PFSK-1 (cell line): Measurements from ENCODE around the gene PITPNM1.

Experiments used
- POLR2AphosphoS5 ChIP-seq: IDR thresholded peaks from 2 replicates; pipeline ENCODE4 v1.6.1; 2012; ENCODE audit warnings: low read depth, mild to moderate bottlenecking, control low read depth, low read length, moderate library complexity
- SIN3A ChIP-seq: IDR thresholded peaks from 2 replicates; pipeline ENCODE4 v1.6.1; 2012; ENCODE audit warnings: mild to moderate bottlenecking, low read length, moderate library complexity, borderline replicate concordance; ENCODE audit not compliant: insufficient read depth
- TF ChIP-seq, protein P1 (sequence below), 2 experiments: IDR thresholded peaks; 2 replicates each; pipeline versions ENCODE4 v1.6.1 to v1.8.0; 2011 to 2012; ENCODE audit warnings: low read depth in 2 of 2, low read length in 2 of 2, control low read depth in 1 of 2, inconsistent platforms in 1 of 2, mild to moderate bottlenecking in 1 of 2, moderate library complexity in 1 of 2; ENCODE audit not compliant: insufficient read depth in 1 of 2

DNA sequence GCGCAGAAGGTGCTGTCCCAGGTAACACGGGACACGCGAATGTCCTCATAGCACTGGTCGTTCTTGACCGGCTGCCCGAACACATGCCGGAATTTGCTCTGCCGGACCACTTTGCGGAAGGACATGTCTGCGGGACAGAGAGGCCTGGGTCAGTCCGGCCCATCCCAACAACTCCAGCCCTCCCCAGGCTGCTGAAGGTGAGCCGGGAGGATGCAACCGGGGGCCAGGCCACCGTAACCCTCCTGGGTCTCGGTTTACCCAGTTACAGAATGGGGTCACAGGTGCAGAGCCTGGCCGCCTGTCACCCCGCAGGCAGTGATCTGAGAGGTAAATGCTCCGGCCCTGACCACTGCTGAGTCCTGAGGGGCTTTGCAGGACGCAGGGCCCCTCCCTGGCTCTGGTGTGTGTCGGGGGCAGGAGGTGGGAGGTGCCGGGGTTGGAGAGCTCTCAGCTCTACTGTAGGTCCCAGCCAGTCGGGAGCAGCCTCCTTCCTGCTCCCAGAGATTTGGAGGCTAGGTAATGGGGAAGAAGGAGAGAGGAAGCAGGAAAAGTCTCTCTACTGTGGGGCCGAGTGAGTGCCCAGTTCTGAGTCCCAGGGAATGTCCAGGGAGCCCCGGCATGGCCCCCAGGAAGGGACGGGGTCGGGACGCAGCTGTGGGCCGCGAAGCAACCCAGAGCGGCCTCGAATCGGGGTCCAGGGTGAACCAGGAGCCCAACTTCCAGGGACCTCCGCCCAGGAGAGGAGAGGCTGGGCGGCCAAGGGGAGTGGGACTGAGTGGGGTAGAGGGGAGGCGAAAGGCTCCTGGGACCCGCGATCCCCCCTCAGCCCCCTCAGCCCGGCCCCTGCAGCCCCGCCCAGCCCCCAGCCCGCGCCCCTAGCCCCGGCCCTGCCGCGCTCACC is 62.4 kb downstream of the PITPNM1 start:
- TF ChIP-seq SIN3A: no peak
- TF ChIP-seq POLR2AphosphoS5: peak; percentile 10; the same call in 1 of the 2 replicates
- TF ChIP-seq, protein P1, sequence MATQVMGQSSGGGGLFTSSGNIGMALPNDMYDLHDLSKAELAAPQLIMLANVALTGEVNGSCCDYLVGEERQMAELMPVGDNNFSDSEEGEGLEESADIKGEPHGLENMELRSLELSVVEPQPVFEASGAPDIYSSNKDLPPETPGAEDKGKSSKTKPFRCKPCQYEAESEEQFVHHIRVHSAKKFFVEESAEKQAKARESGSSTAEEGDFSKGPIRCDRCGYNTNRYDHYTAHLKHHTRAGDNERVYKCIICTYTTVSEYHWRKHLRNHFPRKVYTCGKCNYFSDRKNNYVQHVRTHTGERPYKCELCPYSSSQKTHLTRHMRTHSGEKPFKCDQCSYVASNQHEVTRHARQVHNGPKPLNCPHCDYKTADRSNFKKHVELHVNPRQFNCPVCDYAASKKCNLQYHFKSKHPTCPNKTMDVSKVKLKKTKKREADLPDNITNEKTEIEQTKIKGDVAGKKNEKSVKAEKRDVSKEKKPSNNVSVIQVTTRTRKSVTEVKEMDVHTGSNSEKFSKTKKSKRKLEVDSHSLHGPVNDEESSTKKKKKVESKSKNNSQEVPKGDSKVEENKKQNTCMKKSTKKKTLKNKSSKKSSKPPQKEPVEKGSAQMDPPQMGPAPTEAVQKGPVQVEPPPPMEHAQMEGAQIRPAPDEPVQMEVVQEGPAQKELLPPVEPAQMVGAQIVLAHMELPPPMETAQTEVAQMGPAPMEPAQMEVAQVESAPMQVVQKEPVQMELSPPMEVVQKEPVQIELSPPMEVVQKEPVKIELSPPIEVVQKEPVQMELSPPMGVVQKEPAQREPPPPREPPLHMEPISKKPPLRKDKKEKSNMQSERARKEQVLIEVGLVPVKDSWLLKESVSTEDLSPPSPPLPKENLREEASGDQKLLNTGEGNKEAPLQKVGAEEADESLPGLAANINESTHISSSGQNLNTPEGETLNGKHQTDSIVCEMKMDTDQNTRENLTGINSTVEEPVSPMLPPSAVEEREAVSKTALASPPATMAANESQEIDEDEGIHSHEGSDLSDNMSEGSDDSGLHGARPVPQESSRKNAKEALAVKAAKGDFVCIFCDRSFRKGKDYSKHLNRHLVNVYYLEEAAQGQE (IDR thresholded peaks at IDR 0.05; ENCODE audit: insufficient read depth in 1 of 2, low read depth in 2 of 2, low read length in 2 of 2): no peak
